ENCODE data around the gene PPP4R2.

DNA sequence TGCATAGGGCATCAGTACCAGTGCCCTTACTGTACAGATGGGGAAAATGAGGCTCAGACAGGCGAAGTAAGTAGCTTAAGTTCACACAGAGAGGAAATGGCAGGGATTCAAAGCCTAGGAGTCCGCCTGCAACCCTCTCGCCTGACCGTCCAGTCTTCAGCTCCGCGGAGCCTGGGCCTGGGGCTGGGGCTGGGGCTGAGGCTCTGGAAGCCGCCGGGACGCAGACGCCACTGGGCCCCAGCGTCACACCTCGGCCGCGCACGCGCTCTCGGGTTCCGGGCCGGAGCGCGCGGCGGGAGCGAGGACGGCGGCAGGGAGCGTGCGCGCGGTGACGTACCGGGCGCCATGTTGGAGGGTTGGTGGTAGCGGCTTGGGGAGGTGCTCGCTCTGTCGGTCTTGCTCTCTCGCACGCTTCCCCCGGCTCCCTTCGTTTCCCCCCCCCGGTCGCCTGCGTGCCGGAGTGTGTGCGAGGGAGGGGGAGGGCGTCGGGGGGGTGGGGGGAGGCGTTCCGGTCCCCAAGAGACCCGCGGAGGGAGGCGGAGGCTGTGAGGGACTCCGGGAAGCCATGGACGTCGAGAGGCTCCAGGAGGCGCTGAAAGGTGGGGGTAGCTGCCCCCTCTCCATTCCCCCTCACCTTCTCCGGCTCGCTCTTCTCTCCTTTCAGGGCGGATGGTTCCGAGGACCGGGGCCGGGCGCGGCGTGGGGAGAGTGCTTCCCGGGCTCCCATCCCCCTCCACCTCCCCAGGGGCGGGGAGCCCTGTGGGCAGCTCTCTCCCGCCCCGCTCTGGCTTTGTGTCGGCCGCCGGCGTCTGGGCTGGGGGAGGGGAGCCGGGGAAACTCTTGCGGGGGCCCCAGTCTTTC lies at the start of gene PPP4R2:
- TF ChIP-seq, protein P1, sequence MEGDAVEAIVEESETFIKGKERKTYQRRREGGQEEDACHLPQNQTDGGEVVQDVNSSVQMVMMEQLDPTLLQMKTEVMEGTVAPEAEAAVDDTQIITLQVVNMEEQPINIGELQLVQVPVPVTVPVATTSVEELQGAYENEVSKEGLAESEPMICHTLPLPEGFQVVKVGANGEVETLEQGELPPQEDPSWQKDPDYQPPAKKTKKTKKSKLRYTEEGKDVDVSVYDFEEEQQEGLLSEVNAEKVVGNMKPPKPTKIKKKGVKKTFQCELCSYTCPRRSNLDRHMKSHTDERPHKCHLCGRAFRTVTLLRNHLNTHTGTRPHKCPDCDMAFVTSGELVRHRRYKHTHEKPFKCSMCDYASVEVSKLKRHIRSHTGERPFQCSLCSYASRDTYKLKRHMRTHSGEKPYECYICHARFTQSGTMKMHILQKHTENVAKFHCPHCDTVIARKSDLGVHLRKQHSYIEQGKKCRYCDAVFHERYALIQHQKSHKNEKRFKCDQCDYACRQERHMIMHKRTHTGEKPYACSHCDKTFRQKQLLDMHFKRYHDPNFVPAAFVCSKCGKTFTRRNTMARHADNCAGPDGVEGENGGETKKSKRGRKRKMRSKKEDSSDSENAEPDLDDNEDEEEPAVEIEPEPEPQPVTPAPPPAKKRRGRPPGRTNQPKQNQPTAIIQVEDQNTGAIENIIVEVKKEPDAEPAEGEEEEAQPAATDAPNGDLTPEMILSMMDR (IDR thresholded peaks at IDR 0.05) = no peak
- TF ChIP-seq POLR2A (IDR thresholded peaks at IDR 0.05) = peak; percentile 74 to 92
- TF ChIP-seq EP300 (IDR thresholded peaks at IDR 0.05) = peak in 1 of 2 donors; percentile 92

Data from tibial nerve (tissue), 4 donors.